NCI-H1417 (cell line): ENCODE results near the gene TM9SF3.

Source experiments
- DNase-seq, 3 experiments: peaks; one replicate each; lab custom pipeline; 2025; lab: John Stamatoyannopoulos, UW

TM9SF3 gene

GRCh38 chr10:96586419-96587263 is at the start of gene TM9SF3:
TM9SF3 (minus strand) TSS chr10:96587012; CDS start chr10:96586835, 177 bp downstream.
- DNase-seq, result peak; percentile 66 to 83 (median 83)

GRCh38 chr10:96636551-96636950 is 49.7 kb upstream of the TM9SF3 start:
- no peak for DNase-seq

DNA sequence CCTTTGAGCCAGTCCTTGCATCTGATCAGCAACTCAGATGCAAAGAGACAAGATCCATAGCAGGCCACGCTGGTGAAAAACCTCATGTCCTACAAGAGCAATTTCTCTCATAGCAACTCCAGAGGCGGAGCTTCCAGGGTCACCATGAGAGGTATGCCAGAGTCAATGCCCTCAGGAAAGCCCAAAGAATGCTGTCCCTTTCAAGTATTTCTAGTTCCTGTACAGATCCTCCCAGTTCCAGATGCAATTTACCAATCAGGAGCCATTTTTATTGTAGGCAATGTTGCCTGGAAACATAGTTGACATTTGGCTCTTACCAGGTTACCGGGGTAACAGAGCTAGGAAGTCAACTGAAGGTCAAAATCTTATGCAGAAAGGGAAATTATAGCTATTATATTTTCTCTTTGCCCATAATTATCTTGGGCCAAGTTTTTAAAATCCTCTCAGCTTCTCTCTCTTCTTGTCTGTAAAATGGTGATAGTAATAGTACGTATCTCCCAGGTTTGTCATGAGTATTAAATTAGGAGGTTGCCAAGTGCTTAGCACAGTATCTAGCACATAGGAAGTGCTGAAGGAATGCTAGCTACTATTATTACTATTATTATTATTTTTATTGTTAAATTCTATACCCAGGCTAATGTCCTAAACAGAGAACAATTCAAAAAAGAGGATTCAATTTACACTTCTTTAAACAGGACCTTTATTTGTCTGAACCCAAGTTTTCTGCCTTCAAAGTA is 46.3 kb upstream of the TM9SF3 start:
- peak in 2 of 3 experiments; percentile 26 to 74 for DNase-seq

DNA sequence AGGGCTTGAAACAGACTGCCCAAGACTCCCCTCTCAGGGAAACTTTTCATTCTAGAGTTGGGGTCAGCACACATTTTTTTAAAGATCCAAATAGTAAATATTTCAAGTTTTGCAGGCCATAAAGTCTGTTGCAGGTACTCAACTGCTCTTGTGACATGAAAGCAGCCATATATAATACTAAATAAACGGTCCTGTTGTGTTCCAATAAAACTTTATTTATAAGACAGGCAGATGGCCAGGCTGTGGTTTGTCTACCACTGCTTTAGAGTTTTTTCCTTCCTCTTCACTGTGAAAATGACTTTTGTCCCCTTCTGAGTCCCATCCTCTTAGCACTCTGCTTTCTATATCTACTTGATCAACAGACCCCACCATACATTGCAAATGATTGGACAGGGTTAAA is 40.5 kb upstream of the TM9SF3 start:
- DNase-seq, result no peak

GRCh38 chr10:96626795-96627194 is 40.0 kb upstream of the TM9SF3 start:
- peak in 1 of 3 experiments; percentile 2 for DNase-seq

- DNase-seq, result no peak
Measured at GRCh38 chr10:96625173-96625572, 38.4 kb upstream of the TM9SF3 start.

DNA sequence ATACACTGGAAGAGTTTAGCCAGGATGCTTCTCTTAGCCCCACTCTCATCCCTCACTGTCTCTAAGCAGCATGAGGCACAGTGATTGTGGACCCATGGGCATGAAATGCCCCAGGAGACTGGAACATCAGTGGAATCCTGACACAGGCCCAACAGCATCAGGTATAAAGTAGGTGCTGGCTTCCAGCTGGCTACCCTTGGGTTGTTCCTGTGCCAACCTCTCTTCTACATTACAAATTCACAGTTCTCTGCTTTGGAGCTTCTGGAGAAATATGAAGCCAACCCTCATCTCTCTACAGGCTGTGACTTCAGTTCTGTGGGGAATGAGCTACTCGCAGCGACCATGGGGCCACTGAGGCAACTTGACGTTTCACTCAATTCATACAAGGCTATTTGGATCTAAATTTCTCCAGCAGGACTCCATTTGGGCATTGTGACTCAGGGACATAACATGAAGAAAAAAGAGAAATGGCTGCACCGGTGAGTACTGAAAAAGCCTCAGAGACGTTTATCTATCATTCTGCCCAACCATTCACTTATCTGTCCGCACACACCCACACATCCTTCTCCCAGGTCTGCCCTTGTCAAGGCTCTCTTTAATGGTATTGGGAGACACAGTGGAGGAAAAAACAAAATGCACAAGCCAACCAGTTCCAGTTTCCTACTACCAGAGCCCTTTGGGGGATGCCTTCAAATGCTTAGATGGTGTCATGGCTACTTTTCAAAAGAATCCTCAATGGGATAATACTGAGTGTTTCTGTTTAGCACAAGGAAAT is 35.4 kb upstream of the TM9SF3 start:
- DNase-seq, result no peak

- DNase-seq, result peak; percentile 21 to 64 (median 44)
Measured at GRCh38 chr10:96619796-96620773, 33.3 kb upstream of the TM9SF3 start.

DNA sequence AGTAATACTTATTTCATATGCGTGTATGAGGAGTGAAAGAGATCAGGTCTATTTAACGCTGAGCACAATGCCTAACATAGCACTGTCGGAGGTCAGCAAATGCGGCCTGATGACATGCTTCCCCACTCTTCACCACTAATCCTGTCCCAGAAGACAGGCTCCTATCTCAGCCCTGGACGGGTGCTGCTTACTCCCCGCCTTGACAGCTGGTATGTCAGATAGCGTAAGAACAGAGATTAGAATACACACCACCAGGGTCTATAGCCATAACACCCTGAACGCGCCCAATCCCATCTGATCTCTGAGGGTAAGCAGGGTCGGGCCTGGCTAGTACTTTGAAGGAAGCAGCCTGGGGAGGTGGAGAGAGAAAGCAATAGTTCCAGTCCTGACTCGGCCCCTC is 32.3 kb upstream of the TM9SF3 start:
- no peak for DNase-seq

GRCh38 chr10:96618653-96619052 is 31.8 kb upstream of the TM9SF3 start:
- peak; percentile 40 to 78 (median 59) for DNase-seq

GRCh38 chr10:96616961-96617360 is 30.1 kb upstream of the TM9SF3 start:
- DNase-seq, result no peak

GRCh38 chr10:96614515-96614914 is 27.7 kb upstream of the TM9SF3 start:
- DNase-seq, result peak in 1 of 3 experiments; percentile 12

DNA sequence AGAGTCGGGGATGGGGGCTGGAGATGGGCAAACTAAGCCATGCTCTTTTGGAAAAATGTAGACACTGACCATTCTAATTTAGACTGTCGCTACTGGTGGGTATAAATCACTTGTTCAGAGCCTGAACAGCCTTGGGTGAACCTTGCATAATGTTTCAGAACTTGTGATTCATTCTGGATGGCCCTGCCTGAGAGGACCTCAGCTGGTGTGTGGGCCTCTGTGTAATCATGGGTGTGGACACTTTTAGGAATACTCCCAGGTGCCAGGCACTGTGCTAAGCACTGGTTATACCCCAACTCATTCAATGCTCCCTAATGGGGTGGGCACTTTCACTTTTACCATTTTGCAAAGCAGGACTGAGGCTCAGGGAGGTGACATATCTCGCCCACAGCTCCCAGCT is 26.8 kb upstream of the TM9SF3 start:
- DNase-seq, result no peak

GRCh38 chr10:96612055-96612830 is 25.4 kb upstream of the TM9SF3 start:
- peak in 2 of 3 experiments; percentile 49 to 88 for DNase-seq

GRCh38 chr10:96610817-96611216 is 24.0 kb upstream of the TM9SF3 start:
- DNase-seq, result no peak

GRCh38 chr10:96609510-96609909 is 22.7 kb upstream of the TM9SF3 start:
- DNase-seq, result peak in 1 of 3 experiments; percentile 9

- DNase-seq, result no peak
Measured at GRCh38 chr10:96608805-96609204, 22.0 kb upstream of the TM9SF3 start.

DNA sequence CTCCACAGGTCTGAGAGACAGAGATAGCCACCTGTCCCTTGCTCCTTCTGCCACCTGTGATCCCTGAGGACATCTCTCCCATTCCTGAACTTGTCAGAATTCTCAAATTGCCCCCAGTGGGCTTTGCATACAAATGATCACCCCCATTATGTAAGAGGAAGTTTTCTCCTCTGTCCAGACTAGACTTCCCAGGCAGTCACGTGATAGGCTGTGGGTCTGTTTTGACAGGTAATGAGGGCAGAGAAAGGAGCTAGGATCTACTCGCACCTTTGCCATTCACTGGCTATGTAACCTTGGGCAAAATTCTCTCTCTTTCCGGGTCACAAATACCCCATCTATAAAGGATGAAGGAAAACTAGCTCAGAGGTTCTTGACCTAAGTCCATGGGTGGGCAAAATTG is 21.4 kb upstream of the TM9SF3 start:
- no peak for DNase-seq

GRCh38 chr10:96606946-96607345 is 20.1 kb upstream of the TM9SF3 start:
- no peak for DNase-seq

- no peak for DNase-seq
Measured at GRCh38 chr10:96606216-96606615, 19.4 kb upstream of the TM9SF3 start.
